LNCaP clone FGC (cell line): ENCODE measurements around the gene DTWD2.

Experiments
- DNase-seq: peaks from one replicate; pipeline ENCODE4 v3.0.0-alpha.2; 2011; ENCODE audit warnings: low read depth
- H3K4me3 ChIP-seq: 2 replicates; pipeline ENCODE4 v1.5.1; 2011; ENCODE audit warnings: mild to moderate bottlenecking, low read depth, low read length, control low read depth
- CTCF ChIP-seq: IDR thresholded peaks from 2 replicates; pipeline ENCODE4 v1.5.1; 2012; ENCODE audit warnings: mild to moderate bottlenecking; ENCODE audit not compliant: control insufficient read depth, insufficient read depth; ENCODE audit errors: extremely low read depth

Gene DTWD2

GRCh38 chr5:118834710-118835109 is 153.6 kb downstream of the DTWD2 start:
- no peak for TF ChIP-seq CTCF
- H3K4me3 ChIP-seq = no peak overlapping the region
- DNase-seq = no peak

- no peak for TF ChIP-seq CTCF
- no peak for DNase-seq
- H3K4me3 ChIP-seq = no peak overlapping the region
These were observed 155.4 kb downstream of the DTWD2 start for GRCh38 chr5:118832974-118833373.

GRCh38 chr5:118825226-118825625 is 163.1 kb downstream of the DTWD2 start:
- no peak overlapping the region for H3K4me3 ChIP-seq
- TF ChIP-seq CTCF = no peak
- DNase-seq = no peak

GRCh38 chr5:118818604-118819003 is 169.7 kb downstream of the DTWD2 start:
- no peak for DNase-seq
- H3K4me3 ChIP-seq = no peak overlapping the region
- TF ChIP-seq CTCF = no peak

- no peak overlapping the region for H3K4me3 ChIP-seq
- no peak for DNase-seq
- TF ChIP-seq CTCF = no peak
These were observed 179.9 kb downstream of the DTWD2 start for GRCh38 chr5:118808441-118808840.

- DNase-seq = no peak
- H3K4me3 ChIP-seq = no peak overlapping the region
- TF ChIP-seq CTCF = no peak
These were observed 181.8 kb downstream of the DTWD2 start for GRCh38 chr5:118806571-118806970.

- no peak for TF ChIP-seq CTCF
- no peak overlapping the region for H3K4me3 ChIP-seq
- DNase-seq = no peak
These were observed 186.0 kb downstream of the DTWD2 start for GRCh38 chr5:118802335-118802734.
